Hepatocyte (in vitro differentiated cells): Measurements from ENCODE around the gene RNF213.

ENCODE experiments used
- CTCF ChIP-seq: fragments of 200-600 bp; sonication (generic); IDR thresholded peaks from 2 replicates; pipeline ENCODE4 v1.5.1; 2016; ENCODE audit warnings: antibody characterized with exemption, mild to moderate bottlenecking; ENCODE audit not compliant: poor library complexity
- EZH2 ChIP-seq: fragments of 200-600 bp; sonication (generic); IDR thresholded peaks from 2 replicates; pipeline ENCODE4 v1.6.1; 2016; ENCODE audit warnings: antibody characterized with exemption, mild to moderate bottlenecking, borderline replicate concordance

GRCh38 chr17:80414803-80415625, 154.4 kb downstream of the RNF213 start, which contains the start of gene ENDOV:
- TF ChIP-seq EZH2 (no peak), CTCF (no peak)
